SW 1271 (cell line): ENCODE results near the gene SSH2.
A peak's percentile ranks its signal among the peaks of the same experiment; 100 is the strongest.

Experiments used
- DNase-seq, 2 experiments: peaks; one replicate each; lab custom pipeline; 2025; lab: John Stamatoyannopoulos, UW

The SSH2 gene

GRCh38 chr17:29625037-29625750 is 304.8 kb downstream of the SSH2 start:
- no peak for DNase-seq

- no peak for DNase-seq
Measured at GRCh38 chr17:29624586-29624985, 305.4 kb downstream of the SSH2 start.

- DNase-seq = no peak
Measured at GRCh38 chr17:29623283-29623647, 306.8 kb downstream of the SSH2 start.

- peak in 1 of 2 experiments; percentile 11 for DNase-seq
Measured at GRCh38 chr17:29622337-29623282, 307.4 kb downstream of the SSH2 start, which contains the start of gene CORO6. TSS of gene CORO6 (minus strand) at chr17:29622912. CDS start at chr17:29621421, 1,491 bp downstream.

GRCh38 chr17:29621751-29622194 is 308.3 kb downstream of the SSH2 start:
- DNase-seq = no peak

GRCh38 chr17:29620779-29621500 is 309.1 kb downstream of the SSH2 start:
- no peak for DNase-seq

- DNase-seq = no peak
Measured at GRCh38 chr17:29620271-29620670, 309.8 kb downstream of the SSH2 start.

- DNase-seq = peak in 1 of 2 experiments; percentile 8
Measured at GRCh38 chr17:29619251-29619650, 310.8 kb downstream of the SSH2 start.

GRCh38 chr17:29618272-29619065 is 311.6 kb downstream of the SSH2 start:
- DNase-seq = no peak

GRCh38 chr17:29617481-29618271 is 312.4 kb downstream of the SSH2 start:
- no peak for DNase-seq

GRCh38 chr17:29617125-29617480 is 312.9 kb downstream of the SSH2 start:
- no peak for DNase-seq

- DNase-seq = no peak
Measured at GRCh38 chr17:29616300-29617048, 313.6 kb downstream of the SSH2 start.

GRCh38 chr17:29615492-29616299 is 314.3 kb downstream of the SSH2 start:
- DNase-seq = no peak

- no peak for DNase-seq
Measured at GRCh38 chr17:29615048-29615385, 315.0 kb downstream of the SSH2 start.

- no peak for DNase-seq
Measured at GRCh38 chr17:29614349-29615047, 315.5 kb downstream of the SSH2 start.

- DNase-seq = no peak
Measured at GRCh38 chr17:29613856-29614255, 316.2 kb downstream of the SSH2 start.

- DNase-seq = no peak
Measured at GRCh38 chr17:29613352-29613837, 316.6 kb downstream of the SSH2 start.
